Activated CD4-positive, alpha-beta T cell treated with anti-CD3 and anti-CD28 coated beads, Interleukin-10, Interleukin-2, amounts not matched to agents 100 ng/mL and 50 ng/mL, durations not matched to agents 16 hours and 8 hours (primary cell): ENCODE results near the gene DLG2.
"Not testable (repeated sequence)": the region's sequence is repeated elsewhere in the genome, so short reads cannot be mapped to it uniquely, and the experiment has no call there.

Source experiments
- DNase-seq: peaks from one replicate; pipeline ENCODE4 v3.0.0-alpha.2; 2020

The DLG2 gene

GRCh38 chr11:83456075-83456474 is 2171.1 kb downstream of the DLG2 start:
- no peak for DNase-seq

DNA sequence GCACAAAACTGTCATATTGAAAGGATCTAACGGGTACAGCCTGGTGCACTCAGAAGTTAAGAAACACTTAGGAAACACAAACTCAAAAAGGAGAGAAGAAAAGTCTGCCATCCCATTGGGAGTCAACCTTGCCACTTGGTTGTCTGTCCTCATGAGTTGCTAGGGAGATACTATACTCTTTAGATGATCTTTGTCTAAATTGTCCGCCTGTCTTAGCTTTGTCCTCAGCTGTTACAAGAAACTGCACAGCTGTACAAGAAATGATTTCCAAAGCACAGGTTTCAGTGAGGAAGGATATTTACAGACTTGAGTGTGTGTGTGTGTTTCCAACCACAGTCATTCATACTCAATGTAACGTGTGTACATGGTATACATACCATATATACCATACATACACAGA is 2171.8 kb downstream of the DLG2 start:
- DNase-seq = no peak

DNA sequence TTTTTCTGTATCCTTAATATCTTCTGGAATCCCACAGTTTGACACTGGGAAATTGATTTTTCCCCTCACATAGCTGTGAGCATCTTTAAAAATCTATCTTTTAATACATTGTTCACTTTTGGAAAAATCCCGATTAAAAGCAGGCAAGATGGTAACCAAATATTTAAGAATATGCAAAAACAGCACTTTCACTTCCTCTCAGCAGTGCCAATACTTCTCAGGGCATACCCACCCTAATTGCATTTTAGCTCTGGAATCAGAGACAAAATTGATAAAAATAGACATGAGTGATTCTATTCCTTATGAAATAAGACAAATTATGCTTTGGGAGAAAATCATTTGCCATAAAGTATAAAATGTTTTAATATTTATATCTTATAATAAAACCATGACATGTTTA is 2172.5 kb downstream of the DLG2 start:
- no peak for DNase-seq

- peak; percentile 3 for DNase-seq
Measured at GRCh38 chr11:83449338-83449913, 2177.7 kb downstream of the DLG2 start.

GRCh38 chr11:83448686-83449085 is 2178.5 kb downstream of the DLG2 start:
- DNase-seq = no peak

GRCh38 chr11:83443880-83444279 is 2183.3 kb downstream of the DLG2 start:
- DNase-seq = not testable (repeated sequence)

- no peak for DNase-seq
Measured at GRCh38 chr11:83441601-83442000, 2185.5 kb downstream of the DLG2 start.

GRCh38 chr11:83441171-83441570 is 2186.0 kb downstream of the DLG2 start:
- DNase-seq = no peak

- no peak for DNase-seq
Measured at GRCh38 chr11:83438438-83438837, 2188.7 kb downstream of the DLG2 start.

DNA sequence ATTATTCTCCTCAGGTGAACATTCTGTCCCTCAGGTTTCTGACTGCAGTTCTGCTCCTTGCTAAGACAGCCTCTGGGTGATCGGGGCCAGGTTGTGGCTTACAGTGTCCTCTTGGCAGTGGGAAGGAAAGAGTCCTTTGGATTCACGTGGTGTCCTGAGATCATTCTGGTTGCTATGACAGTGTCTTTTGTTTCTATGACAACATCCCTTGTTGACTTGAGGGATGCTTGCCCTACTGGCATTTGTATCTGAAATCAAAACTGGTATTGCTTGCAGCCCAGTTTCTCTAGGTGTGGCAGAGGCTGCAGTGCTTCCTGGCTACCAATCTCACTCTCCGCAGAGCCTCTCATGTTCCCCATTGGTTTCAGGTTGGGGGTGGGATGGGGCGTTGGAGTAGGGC is 2189.2 kb downstream of the DLG2 start:
- DNase-seq = no peak

GRCh38 chr11:83436855-83437254 is 2190.3 kb downstream of the DLG2 start:
- DNase-seq = no peak

GRCh38 chr11:83434812-83435211 is 2192.3 kb downstream of the DLG2 start:
- not testable (repeated sequence) for DNase-seq

- no peak for DNase-seq
Measured at GRCh38 chr11:83427943-83428342, 2199.2 kb downstream of the DLG2 start.

DNA sequence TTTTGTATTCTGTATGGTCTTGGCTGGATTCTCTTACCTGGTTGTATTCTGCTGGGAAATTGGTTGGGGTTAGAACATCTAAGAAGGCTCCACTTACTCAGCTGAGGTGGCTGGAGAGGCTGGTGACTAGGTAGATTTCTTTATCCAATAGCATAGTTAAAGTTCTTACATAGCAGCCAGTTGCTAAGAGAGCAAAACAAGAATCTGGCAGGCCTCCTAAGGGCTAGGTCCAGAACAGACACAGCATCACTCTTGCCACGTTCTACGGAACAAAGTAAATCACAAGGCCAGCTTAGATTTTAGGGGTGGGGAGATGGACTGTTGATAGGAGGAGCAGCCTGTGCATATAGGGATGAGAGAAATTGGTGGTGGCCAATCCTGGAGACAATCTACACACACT is 2199.6 kb downstream of the DLG2 start:
- DNase-seq = no peak

DNA sequence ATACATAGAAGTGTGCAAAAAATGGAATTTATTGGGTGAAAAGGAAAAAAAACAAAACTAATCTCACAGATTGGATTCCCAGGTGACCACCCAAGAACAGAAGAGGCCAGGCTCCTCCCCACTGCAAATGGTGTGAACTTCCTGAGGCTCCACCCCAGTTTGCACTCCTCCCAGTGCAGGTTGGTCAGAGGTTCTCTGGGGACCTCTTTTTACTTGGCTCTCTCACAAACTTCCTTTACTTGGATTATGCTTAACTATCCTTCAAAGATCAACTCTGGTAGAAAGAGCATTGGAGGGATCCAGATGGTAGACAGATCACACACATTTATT is 2202.0 kb downstream of the DLG2 start:
- DNase-seq = no peak

- DNase-seq = no peak
Measured at GRCh38 chr11:83424376-83425136, 2202.6 kb downstream of the DLG2 start.

DNA sequence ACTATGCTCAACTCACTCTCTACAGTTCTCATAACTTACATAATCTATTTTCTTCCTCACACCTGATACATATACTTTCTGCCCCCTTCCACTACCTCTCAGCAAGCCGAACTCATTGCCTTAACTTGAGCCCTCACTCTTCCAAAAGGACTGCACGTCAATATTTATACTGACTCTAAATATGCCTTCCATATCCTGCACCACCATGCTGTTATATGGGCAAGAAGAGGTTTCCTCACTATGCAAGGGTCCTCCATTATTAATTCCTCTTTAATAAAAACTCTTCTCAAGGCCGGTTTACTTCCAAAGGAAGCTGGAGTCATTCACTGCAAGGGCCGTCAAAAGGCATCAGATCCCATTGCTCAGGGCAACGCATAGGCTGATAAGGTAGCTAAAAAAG is 2204.5 kb downstream of the DLG2 start:
- not testable (repeated sequence) for DNase-seq

DNA sequence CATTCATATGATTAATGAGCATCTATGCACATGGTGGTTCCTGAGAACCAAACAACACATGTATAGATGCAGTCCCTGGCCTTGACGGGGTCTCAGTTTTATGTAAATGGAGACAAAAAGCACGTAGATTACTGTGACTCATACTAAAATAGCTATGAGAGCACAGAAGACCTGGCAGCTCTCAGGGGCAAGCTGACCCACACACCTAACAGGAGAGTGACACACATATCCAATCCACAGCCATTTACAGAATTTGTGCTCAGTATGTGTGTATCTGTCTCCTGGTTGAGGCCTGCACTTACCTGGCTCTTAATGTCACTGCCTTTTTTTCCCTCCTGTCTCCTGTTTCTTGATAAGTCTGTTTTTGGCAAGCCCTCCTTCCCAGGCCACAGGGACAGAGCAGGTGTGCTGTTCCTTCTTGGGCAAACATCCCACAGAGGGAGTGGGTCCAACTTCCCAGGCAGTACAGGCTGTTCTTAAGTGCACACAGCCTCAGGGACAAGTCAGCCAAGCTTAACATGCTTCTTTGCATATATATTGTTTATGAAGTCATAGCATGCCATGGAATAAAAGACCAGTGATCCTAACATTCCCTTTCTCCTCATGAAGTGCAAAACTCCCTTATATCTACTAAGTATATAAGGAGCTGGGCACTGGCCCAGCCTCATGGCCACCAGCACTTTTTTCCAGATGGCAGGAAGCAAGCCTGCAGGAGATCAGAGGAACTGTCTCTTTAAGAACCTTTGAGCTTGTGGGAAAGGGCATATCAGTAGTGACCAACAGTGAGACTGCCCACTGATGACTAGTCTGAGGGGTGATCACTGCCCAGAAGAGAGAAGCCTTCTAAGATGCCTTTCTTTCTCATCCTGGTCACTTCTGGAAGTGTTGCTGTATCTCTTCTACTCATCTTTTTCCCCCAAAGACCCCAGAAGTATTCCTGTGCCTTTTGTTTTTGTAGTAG is 2216.3 kb downstream of the DLG2 start:
- no peak for DNase-seq

GRCh38 chr11:83409891-83410290 is 2217.3 kb downstream of the DLG2 start:
- DNase-seq = no peak

GRCh38 chr11:83409476-83409875 is 2217.7 kb downstream of the DLG2 start:
- DNase-seq = no peak

DNA sequence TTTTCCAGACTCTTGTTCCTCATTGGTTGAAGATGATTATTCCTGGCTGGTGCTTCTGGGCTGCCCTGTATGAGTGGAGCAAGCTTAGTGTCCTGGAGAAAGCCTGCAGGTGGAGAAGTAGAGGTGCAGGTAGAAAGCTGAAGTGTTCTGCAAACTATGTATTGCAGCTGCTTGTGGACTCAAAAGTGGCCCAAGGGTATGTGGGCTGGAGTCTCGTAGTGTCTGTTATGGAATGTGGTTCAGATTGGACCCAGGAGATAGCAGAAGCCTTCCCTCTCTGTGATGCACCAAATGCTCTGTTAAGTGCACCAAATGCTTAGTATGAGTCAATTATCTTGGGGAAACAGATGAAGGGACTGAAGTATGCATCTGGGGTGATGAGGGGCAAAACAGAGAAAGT is 2218.2 kb downstream of the DLG2 start:
- DNase-seq = no peak
